Thyroid gland (tissue), 4 donors: ENCODE results near the gene POMT1.

ENCODE experiments used
- POLR2A ChIP-seq, 2 donors: fragments of 450-650 bp; IDR thresholded peaks; one replicate each; pipeline ENCODE4 v1.6.1; 2017; ENCODE audit warnings: antibody characterized with exemption in 2 of 2, mild to moderate bottlenecking in 2 of 2, moderate library complexity in 1 of 2
- TF ChIP-seq, protein P1 (sequence below), 6 experiments: fragments of 200-600 bp in 3 of 6; fragments of 450-650 bp in 3 of 6; sonication (generic) in 3 of 6; IDR thresholded peaks; one replicate each; pipeline ENCODE4 v1.5.1; 2016 to 2019; ENCODE audit warnings: antibody characterized with exemption in 6 of 6, mild to moderate bottlenecking in 2 of 6, inconsistent platforms in 1 of 6, moderate library complexity in 1 of 6

DNA sequence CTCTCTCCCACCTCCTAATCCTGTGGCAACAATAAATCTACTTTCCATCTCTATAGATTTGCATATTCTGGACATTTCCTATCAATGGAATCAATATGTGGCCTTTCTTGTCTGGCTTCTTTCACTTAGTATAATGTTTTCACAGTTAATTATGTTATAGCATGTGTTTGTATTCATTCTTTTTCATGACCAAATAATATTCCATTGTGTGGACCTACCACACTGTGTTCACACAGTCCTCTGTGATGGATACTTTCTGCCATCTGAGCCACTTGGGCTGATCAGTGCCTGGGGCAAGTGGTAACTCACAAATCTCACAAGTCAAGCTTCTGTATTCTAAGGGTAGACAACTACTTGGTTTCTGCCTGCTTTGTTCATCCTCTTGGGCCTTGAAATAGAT lies 48.7 kb upstream of the POMT1 start:
- no peak for TF ChIP-seq POLR2A (IDR thresholded peaks at IDR 0.05)
- TF ChIP-seq, protein P1, sequence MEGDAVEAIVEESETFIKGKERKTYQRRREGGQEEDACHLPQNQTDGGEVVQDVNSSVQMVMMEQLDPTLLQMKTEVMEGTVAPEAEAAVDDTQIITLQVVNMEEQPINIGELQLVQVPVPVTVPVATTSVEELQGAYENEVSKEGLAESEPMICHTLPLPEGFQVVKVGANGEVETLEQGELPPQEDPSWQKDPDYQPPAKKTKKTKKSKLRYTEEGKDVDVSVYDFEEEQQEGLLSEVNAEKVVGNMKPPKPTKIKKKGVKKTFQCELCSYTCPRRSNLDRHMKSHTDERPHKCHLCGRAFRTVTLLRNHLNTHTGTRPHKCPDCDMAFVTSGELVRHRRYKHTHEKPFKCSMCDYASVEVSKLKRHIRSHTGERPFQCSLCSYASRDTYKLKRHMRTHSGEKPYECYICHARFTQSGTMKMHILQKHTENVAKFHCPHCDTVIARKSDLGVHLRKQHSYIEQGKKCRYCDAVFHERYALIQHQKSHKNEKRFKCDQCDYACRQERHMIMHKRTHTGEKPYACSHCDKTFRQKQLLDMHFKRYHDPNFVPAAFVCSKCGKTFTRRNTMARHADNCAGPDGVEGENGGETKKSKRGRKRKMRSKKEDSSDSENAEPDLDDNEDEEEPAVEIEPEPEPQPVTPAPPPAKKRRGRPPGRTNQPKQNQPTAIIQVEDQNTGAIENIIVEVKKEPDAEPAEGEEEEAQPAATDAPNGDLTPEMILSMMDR (IDR thresholded peaks at IDR 0.05) = no peak
